Subcutaneous preadipocyte (primary cell): Measurements from ENCODE around the gene SLK. TPM values are rescaled to one million over a fixed set of nuclear protein-coding genes. Genes with fewer than 3 reads are reported as not detected.

Experiments used
- small RNA-seq: library from RNA; depleted of rRNA; stranded (forward); fragments of <200 nt; gene quantifications from one replicate; pipeline ENCODE3, GENCODE V24; 2012
- total RNA-seq: library from RNA; depleted of rRNA; stranded (reverse); fragments of >200 nt; gene quantifications from 2 replicates; pipeline ENCODE4 v1.2.3, GENCODE V29; 2012

SLK gene
- total RNA-seq = 68.3 and 105 TPM in 2 replicates

DNA sequence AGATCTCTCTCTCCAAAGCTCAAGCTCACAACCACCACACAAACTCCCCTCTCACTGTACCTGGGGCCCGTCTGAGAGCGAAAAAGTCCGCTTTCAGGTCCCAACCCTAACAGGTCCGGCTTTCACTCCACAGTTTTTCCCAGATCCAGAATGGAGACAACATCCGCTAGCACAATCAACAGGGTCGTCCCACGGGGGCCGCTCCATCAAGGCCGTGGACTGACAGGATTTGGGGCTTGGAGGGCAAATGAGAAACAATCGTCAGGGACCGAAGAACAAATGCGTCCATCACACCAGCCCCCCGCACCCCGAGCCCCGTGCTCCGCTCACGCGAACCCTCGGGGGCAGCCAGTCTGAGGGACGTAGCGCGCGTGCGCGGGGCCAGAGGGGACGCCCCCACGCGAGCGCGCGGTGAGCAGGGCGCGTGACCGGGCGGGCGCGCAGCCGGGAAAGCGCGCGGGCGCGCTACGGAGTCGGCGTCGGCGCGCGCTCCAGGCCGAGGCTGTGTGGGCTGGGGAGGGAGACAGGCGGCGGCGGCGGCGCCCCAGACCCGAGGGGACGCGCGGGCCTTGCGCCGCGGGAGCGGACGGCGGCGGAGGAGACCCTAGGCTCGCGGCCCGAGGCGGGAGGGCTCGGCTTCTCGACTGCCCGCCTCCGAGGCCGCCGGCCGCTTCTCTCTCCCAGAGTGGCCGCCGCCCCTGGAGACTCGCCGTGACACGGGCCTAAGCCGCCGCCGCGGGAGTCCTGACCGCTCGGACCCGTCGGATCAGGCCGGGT is at the start of gene SLK:
Gene SLK (plus strand): TSS at position 470 of the 777 bp plus-strand sequence. CDS start 606 bp downstream, outside the sequence.

GRCh38 chr10:103918053-103918846 is 48.7 kb upstream of the SLK start, which contains the start of gene STN1:
STN1 (minus strand) TSS chr10:103918184; CDS start chr10:103917594, 590 bp downstream.

Small RNA genes within 50 kb of the gene (small RNA-seq; reads per million reads assigned to genes)
- not detected for gene RN7SL524P

Other genes starting within 250 kb of the SLK start
- gene SH3PXD2A, start 111.6 kb upstream of the SLK start, total RNA-seq = 17.6 and 21.9 TPM in 2 replicates
- 46.7 and 48.9 TPM in 2 replicates for gene STN1, start 49.0 kb upstream of the SLK start, total RNA-seq
- gene COL17A1, start 118.7 kb downstream of the SLK start, total RNA-seq = 0.20 and 0.37 TPM in 2 replicates
- gene SFR1, start 155.0 kb downstream of the SLK start, total RNA-seq = 8.8 and 15.2 TPM in 2 replicates